HFF-Myc (cell line): ENCODE data around the gene ZNF324.
A peak's percentile ranks its signal among the peaks of the same experiment; 100 is the strongest.

Experiments
- DNase-seq: peaks from one replicate; pipeline ENCODE4 v3.0.0-alpha.2; 2011; ENCODE audit warnings: low read depth; ENCODE audit errors: extremely low read depth
- H3K4me3 ChIP-seq: replicated peaks from 2 replicates; pipeline ENCODE4 v1.5.1; 2011; ENCODE audit warnings: low read depth, mild to moderate bottlenecking, control low read depth, low read length
- CTCF ChIP-seq: IDR thresholded peaks from 2 replicates; pipeline ENCODE4 v1.5.1; 2012; ENCODE audit warnings: mild to moderate bottlenecking, low read depth, low read length, control low read depth; ENCODE audit errors: missing control alignments

ZNF324 gene

GRCh38 chr19:58519355-58520256 is 52.7 kb downstream of the ZNF324 start, which contains the start of gene ZBTB45:
TSS of gene ZBTB45 (minus strand) at chr19:58519810. CDS start at chr19:58517673, 2,137 bp downstream.
- peak; percentile 88 for DNase-seq
- TF ChIP-seq CTCF, result peak; percentile 67
- H3K4me3 ChIP-seq, result peak within 1 kb of the TSS; percentile 84

GRCh38 chr19:58520257-58520599 is 53.3 kb downstream of the ZNF324 start:
- no peak for DNase-seq
- TF ChIP-seq CTCF, result no peak
- peak overlapping the region; percentile 84 for H3K4me3 ChIP-seq

- no peak for TF ChIP-seq CTCF
- no peak for DNase-seq
Observed at GRCh38 chr19:58521651-58522050, 54.8 kb downstream of the ZNF324 start.

GRCh38 chr19:58522709-58523108 is 55.8 kb downstream of the ZNF324 start:
- H3K4me3 ChIP-seq, result no peak overlapping the region
- no peak for TF ChIP-seq CTCF
- DNase-seq, result no peak

More at GRCh38 chr19:58521651-58522050, 54.8 kb downstream of the ZNF324 start:
- H3K4me3 ChIP-seq, result no peak overlapping the region
